Neural cell (in vitro differentiated cells): Measurements from ENCODE around the gene RPS6KA2. TPM values are rescaled to one million over a fixed set of nuclear protein-coding genes. Genes with fewer than 3 reads are reported as not detected.

ENCODE experiments used
- H2AFZ ChIP-seq: fragments of 200-600, 300-800 bp; sonication (generic), shearing (Covaris generic); 2 replicates; pipeline ENCODE4 v1.6.0; 2014; ENCODE audit warnings: low read depth, mild to moderate bottlenecking, antibody characterized with exemption, low read length, moderate library complexity
- H3F3A ChIP-seq: fragments of 200-600 bp; shearing (Covaris generic); 2 replicates; pipeline ENCODE4 v1.6.1; 2016; ENCODE audit warnings: mild to moderate bottlenecking, moderate library complexity, mixed read lengths, antibody characterized with exemption, low read length; ENCODE audit not compliant: insufficient read depth, poor library complexity, severe bottlenecking
- H3K27ac ChIP-seq: fragments of 200-600, 300-800 bp; sonication (generic), shearing (Covaris generic); 2 replicates; pipeline ENCODE4 v1.5.1; 2014; ENCODE audit warnings: mild to moderate bottlenecking, low read length, moderate library complexity
- H3K27me3 ChIP-seq: fragments of 300-800, 200-600 bp; sonication (generic), shearing (Covaris generic); 2 replicates; pipeline ENCODE4 v1.6.0; 2014; ENCODE audit warnings: mild to moderate bottlenecking, low read depth, low read length, moderate library complexity; ENCODE audit not compliant: insufficient read depth
- H3K36me3 ChIP-seq: fragments of 300-800, 200-600 bp; sonication (generic), shearing (Covaris generic); 2 replicates; pipeline ENCODE4 v1.5.1; 2014; ENCODE audit warnings: mild to moderate bottlenecking, antibody characterized with exemption, low read length, moderate library complexity; ENCODE audit not compliant: insufficient read depth
- H3K4me2 ChIP-seq: fragments of 300-800, 200-600 bp; sonication (generic), shearing (Covaris generic); 2 replicates; pipeline ENCODE4 v1.6.0; 2014; ENCODE audit warnings: mild to moderate bottlenecking, low read length
- H3K4me3 ChIP-seq: fragments of 300-800, 200-600 bp; sonication (generic), shearing (Covaris generic); 2 replicates; pipeline ENCODE4 v1.5.1; 2014; ENCODE audit warnings: mild to moderate bottlenecking, low read length, moderate library complexity
- H3K79me2 ChIP-seq: fragments of 200-600 bp; shearing (Covaris generic); replicated peaks from 2 replicates; pipeline ENCODE4 v1.6.0; 2014; ENCODE audit warnings: mild to moderate bottlenecking, low read length, moderate library complexity; ENCODE audit not compliant: insufficient read depth
- H3K9ac ChIP-seq: fragments of 300-800, 200-600 bp; sonication (generic), shearing (Covaris generic); 2 replicates; pipeline ENCODE4 v1.6.1; 2016; ENCODE audit warnings: mild to moderate bottlenecking, low read length, mixed read lengths
- H3K9me2 ChIP-seq: fragments of 200-600 bp; shearing (Covaris generic); 2 replicates; pipeline ENCODE4 v1.6.1; 2016; ENCODE audit warnings: mild to moderate bottlenecking, low read length, mixed read lengths; ENCODE audit not compliant: insufficient read depth
- H3K9me3 ChIP-seq: fragments of 200-600, 300-800 bp; sonication (generic), shearing (Covaris generic); 2 replicates; pipeline ENCODE4 v1.6.1; 2016; ENCODE audit warnings: mild to moderate bottlenecking, mixed run types, low read length, moderate library complexity, mixed read lengths
- H4K20me1 ChIP-seq: fragments of 200-600 bp; shearing (Covaris generic); 2 replicates; pipeline ENCODE4 v1.6.1; 2016; ENCODE audit warnings: mild to moderate bottlenecking, mixed run types; ENCODE audit not compliant: insufficient read depth
- EP300 ChIP-seq: fragments of 450-650 bp; conservative IDR thresholded peaks from 2 replicates; pipeline ENCODE4 v1.6.1; 2014; ENCODE audit warnings: antibody characterized with exemption, mild to moderate bottlenecking, moderate library complexity; ENCODE audit not compliant: poor library complexity, severe bottlenecking
- EZH2 ChIP-seq: fragments of 200-600, 300-800 bp; shearing (Covaris generic), sonication (generic); IDR thresholded peaks from 2 replicates; pipeline ENCODE4 v1.6.1; 2014; ENCODE audit warnings: antibody characterized with exemption, low read length, borderline replicate concordance, mild to moderate bottlenecking; ENCODE audit not compliant: insufficient read depth, poor library complexity, severe bottlenecking
- MXI1 ChIP-seq: fragments of 450-650 bp; conservative IDR thresholded peaks from 2 replicates; pipeline ENCODE4 v1.6.1; 2014; ENCODE audit warnings: antibody characterized with exemption, mild to moderate bottlenecking; ENCODE audit not compliant: poor library complexity, severe bottlenecking
- POLR2AphosphoS5 ChIP-seq: IDR thresholded peaks from 2 replicates; pipeline ENCODE4 v1.6.1; 2012
- RAD21 ChIP-seq: fragments of 450-650 bp; conservative IDR thresholded peaks from 2 replicates; pipeline ENCODE4 v1.6.1; 2014; ENCODE audit warnings: antibody characterized with exemption, mild to moderate bottlenecking, moderate library complexity
- SMC3 ChIP-seq: fragments of 450-650 bp; conservative IDR thresholded peaks from 2 replicates; pipeline ENCODE4 v1.6.1; 2014; ENCODE audit warnings: antibody characterized with exemption, mild to moderate bottlenecking, moderate library complexity; ENCODE audit not compliant: poor library complexity
- TAF1 ChIP-seq: IDR thresholded peaks from 2 replicates; pipeline ENCODE4 v1.6.1; 2012; ENCODE audit warnings: low read depth
- polyA plus RNA-seq: library from polyadenylated mRNA; depleted of rRNA; stranded (reverse); fragments of >200 nt; gene quantifications from 2 replicates; pipeline ENCODE4 v1.2.3, GENCODE V29; 2014
- TF ChIP-seq, protein P1 (sequence below): fragments of 450-650 bp; IDR thresholded peaks from 2 replicates; pipeline ENCODE4 v1.5.1; 2014; ENCODE audit warnings: antibody characterized with exemption, mild to moderate bottlenecking, moderate library complexity; ENCODE audit not compliant: poor library complexity, severe bottlenecking
- TF ChIP-seq, protein P2 (sequence below): IDR thresholded peaks from 2 replicates; pipeline ENCODE4 v1.6.1; 2012; ENCODE audit warnings: borderline replicate concordance

The RPS6KA2 gene
- polyA plus RNA-seq, 1 donor from 2014 or later, result 34.3 TPM

DNA sequence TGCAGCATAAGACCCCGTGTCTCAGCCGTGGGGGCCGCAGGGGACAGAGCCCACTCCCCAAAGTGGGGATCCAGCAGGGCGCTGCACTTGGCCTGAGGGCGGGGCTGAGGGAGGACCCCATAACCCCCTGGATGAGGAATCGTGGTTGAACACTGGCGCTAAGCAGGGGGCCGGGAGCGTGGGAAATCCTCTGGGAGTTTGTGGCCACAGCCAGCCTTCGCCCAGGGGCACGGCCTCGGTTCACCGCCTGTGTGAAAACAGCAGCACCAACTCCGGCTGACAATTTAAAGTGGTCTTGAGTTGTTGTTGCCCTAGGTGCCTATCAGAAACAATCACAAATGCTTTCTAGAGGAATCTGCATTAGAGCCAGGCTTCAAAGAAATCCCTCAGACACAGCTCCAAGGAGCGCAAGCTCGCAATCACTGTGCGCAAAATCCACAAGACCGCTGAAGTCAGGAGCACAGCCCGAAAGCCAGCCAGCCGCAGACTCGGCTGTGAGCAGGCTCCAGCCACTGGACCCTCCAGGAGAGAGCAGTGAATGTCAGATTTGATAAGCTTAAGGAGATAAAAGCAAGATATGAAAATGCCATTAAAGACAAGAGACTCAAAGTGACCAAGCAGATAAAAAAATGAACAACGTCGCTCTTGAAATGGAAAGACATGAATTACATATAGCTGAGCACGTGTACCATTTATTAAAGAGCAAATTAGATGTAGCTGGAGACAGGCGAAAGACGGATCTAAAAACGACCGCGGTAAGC is 10.9 kb upstream of the RPS6KA2 start:
- no peak overlapping the region for H3K4me2 ChIP-seq
- H3K9ac ChIP-seq, result no peak overlapping the region
- no peaks in the 10 kb centered on the region for H3K27me3 ChIP-seq
- H3F3A ChIP-seq, result no peaks in the 10 kb centered on the region
- no peak overlapping the region for H3K27ac ChIP-seq
- no peak overlapping the region for H3K4me3 ChIP-seq
- H3K79me2 ChIP-seq, result no peaks in the 10 kb centered on the region
- no peaks in the 10 kb centered on the region for H3K9me2 ChIP-seq
- no peaks in the 10 kb centered on the region for H3K36me3 ChIP-seq
- H2AFZ ChIP-seq, result no peak overlapping the region
- no peaks in the 10 kb centered on the region for H3K9me3 ChIP-seq
- no peak for TF ChIP-seq EP300
- TF ChIP-seq, protein P1, sequence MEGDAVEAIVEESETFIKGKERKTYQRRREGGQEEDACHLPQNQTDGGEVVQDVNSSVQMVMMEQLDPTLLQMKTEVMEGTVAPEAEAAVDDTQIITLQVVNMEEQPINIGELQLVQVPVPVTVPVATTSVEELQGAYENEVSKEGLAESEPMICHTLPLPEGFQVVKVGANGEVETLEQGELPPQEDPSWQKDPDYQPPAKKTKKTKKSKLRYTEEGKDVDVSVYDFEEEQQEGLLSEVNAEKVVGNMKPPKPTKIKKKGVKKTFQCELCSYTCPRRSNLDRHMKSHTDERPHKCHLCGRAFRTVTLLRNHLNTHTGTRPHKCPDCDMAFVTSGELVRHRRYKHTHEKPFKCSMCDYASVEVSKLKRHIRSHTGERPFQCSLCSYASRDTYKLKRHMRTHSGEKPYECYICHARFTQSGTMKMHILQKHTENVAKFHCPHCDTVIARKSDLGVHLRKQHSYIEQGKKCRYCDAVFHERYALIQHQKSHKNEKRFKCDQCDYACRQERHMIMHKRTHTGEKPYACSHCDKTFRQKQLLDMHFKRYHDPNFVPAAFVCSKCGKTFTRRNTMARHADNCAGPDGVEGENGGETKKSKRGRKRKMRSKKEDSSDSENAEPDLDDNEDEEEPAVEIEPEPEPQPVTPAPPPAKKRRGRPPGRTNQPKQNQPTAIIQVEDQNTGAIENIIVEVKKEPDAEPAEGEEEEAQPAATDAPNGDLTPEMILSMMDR, result no peak
- no peak for TF ChIP-seq POLR2AphosphoS5
- no peak for TF ChIP-seq TAF1
- TF ChIP-seq MXI1, result no peak
- no peak for TF ChIP-seq RAD21
- TF ChIP-seq EZH2, result no peak
- TF ChIP-seq SMC3, result no peak
- TF ChIP-seq, protein P2, sequence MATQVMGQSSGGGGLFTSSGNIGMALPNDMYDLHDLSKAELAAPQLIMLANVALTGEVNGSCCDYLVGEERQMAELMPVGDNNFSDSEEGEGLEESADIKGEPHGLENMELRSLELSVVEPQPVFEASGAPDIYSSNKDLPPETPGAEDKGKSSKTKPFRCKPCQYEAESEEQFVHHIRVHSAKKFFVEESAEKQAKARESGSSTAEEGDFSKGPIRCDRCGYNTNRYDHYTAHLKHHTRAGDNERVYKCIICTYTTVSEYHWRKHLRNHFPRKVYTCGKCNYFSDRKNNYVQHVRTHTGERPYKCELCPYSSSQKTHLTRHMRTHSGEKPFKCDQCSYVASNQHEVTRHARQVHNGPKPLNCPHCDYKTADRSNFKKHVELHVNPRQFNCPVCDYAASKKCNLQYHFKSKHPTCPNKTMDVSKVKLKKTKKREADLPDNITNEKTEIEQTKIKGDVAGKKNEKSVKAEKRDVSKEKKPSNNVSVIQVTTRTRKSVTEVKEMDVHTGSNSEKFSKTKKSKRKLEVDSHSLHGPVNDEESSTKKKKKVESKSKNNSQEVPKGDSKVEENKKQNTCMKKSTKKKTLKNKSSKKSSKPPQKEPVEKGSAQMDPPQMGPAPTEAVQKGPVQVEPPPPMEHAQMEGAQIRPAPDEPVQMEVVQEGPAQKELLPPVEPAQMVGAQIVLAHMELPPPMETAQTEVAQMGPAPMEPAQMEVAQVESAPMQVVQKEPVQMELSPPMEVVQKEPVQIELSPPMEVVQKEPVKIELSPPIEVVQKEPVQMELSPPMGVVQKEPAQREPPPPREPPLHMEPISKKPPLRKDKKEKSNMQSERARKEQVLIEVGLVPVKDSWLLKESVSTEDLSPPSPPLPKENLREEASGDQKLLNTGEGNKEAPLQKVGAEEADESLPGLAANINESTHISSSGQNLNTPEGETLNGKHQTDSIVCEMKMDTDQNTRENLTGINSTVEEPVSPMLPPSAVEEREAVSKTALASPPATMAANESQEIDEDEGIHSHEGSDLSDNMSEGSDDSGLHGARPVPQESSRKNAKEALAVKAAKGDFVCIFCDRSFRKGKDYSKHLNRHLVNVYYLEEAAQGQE, result no peak
- no peaks in the 10 kb centered on the region for H4K20me1 ChIP-seq

DNA sequence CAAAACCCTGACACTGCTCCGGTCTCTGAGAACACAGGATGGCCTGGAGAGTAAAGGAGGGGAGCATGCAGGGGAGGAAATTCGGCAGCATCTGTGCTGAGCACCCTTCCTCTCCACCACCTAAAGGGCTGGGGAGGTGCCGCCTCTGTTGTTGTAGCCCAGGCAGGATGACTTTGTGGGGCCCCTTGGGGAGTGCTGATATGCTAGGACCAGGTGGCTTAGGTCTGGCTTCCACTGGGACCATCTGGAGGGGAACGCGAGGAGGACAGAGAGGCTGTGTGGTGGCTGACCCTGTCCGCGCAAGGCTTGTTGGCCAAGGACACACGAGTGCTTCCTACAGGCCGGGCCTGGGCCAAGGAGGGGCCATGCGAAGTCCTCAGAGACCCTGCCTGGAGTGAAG is 9.9 kb upstream of the RPS6KA2 start:
- Histone ChIP-seq H3K9me2 (no peaks in the 10 kb centered on the region), H4K20me1 (no peaks in the 10 kb centered on the region), H3K4me2 (no peak overlapping the region), H3K9me3 (no peaks in the 10 kb centered on the region), H3F3A (no peaks in the 10 kb centered on the region), H3K79me2 (no peaks in the 10 kb centered on the region), H2AFZ (no peak overlapping the region), H3K27ac (no peak overlapping the region), H3K27me3 (no peaks in the 10 kb centered on the region), H3K9ac (no peak overlapping the region), H3K4me3 (no peak overlapping the region), H3K36me3 (no peaks in the 10 kb centered on the region)
- no peak for TF ChIP-seq RAD21
- TF ChIP-seq POLR2AphosphoS5, result no peak
- no peak for TF ChIP-seq SMC3
- TF ChIP-seq, protein P1, result no peak
- TF ChIP-seq, protein P2, result no peak
- no peak for TF ChIP-seq MXI1
- TF ChIP-seq EZH2, result no peak
